Endothelial cell of umbilical vein (primary cell): Measurements from ENCODE around the gene EVX1. TPM values are rescaled to one million over a fixed set of nuclear protein-coding genes. Genes with fewer than 3 reads are reported as not detected.

Source experiments
- BruUV-seq: library from RNA; stranded (reverse); fragments of 400-500 nt; replicated peaks from 2 replicates; lab custom pipeline; 2021; lab: Mats Ljungman, UMichigan
- CTCF ChIA-PET: fragments of 300-600, 350-600 bp; sonication (Branson Sonifier 250); formaldehyde crosslinking; loops from one replicate; lab custom pipeline; 2021; ENCODE audit warnings: antibody characterized with exemption, inconsistent platforms; lab: Charles Lee
- POLR2A ChIA-PET: fragments of 300-600, 350-600 bp; sonication (Branson Sonifier 250); formaldehyde crosslinking; loops from one replicate; lab custom pipeline; 2021; ENCODE audit warnings: antibody characterized with exemption, inconsistent platforms; lab: Charles Lee
- DNase-seq: peaks from one replicate; pipeline ENCODE4 v3.0.0-alpha.2; 2011; ENCODE audit warnings: low read depth, low spot score
- FAIRE-seq: peaks from 2 replicates; lab custom pipeline; 2011; peaks lifted over from hg19 to GRCh38; lab: Jason Lieb, UNC
- H2AFZ ChIP-seq: 2 replicates; pipeline ENCODE4 v1.6.0; 2012; ENCODE audit warnings: low read depth, low read length, control low read depth, inconsistent platforms
- H3K27ac ChIP-seq: 2 replicates; pipeline ENCODE4 v1.5.1; 2011; ENCODE audit warnings: low read depth, mild to moderate bottlenecking, control low read depth, low read length, moderate library complexity; ENCODE audit not compliant: insufficient read depth
- H3K27me3 ChIP-seq, 2 experiments: 2 replicates each; pipeline versions ENCODE4 v1.6.0 to v1.6.1; 2011; ENCODE audit warnings: low read length in 2 of 2, mixed read lengths in 1 of 2; ENCODE audit not compliant: control insufficient read depth in 2 of 2, insufficient read depth in 2 of 2
- H3K36me3 ChIP-seq, 2 experiments: 2 replicates in 1 of 2; 3 replicates in 1 of 2; pipeline ENCODE4 v1.5.1; 2011; ENCODE audit warnings: low read length in 2 of 2, mild to moderate bottlenecking in 1 of 2, moderate library complexity in 1 of 2; ENCODE audit not compliant: control insufficient read depth in 2 of 2, insufficient read depth in 2 of 2; ENCODE audit errors: extremely low read depth in 1 of 2
- H3K4me1 ChIP-seq: 3 replicates; pipeline ENCODE4 v1.5.1; 2011; ENCODE audit warnings: mild to moderate bottlenecking, low read length; ENCODE audit not compliant: control insufficient read depth, insufficient read depth; ENCODE audit errors: extremely low read depth
- H3K4me2 ChIP-seq: 2 replicates; pipeline ENCODE4 v1.6.1; 2011; ENCODE audit warnings: low read length, control low read depth, mixed read lengths; ENCODE audit not compliant: insufficient read depth
- H3K4me3 ChIP-seq, 3 experiments: fragments of 200-600 bp in 1 of 3; sonication (generic), shearing (Covaris generic) in 1 of 3; replicated peaks in 1 of 3; 2 replicates each; pipeline ENCODE4 v1.5.1; 2011 to 2016; ENCODE audit warnings: control low read depth in 3 of 3, low read length in 3 of 3, mild to moderate bottlenecking in 2 of 3, inconsistent platforms in 1 of 3, low read depth in 1 of 3, moderate library complexity in 1 of 3; ENCODE audit not compliant: insufficient read depth in 1 of 3
- H3K79me2 ChIP-seq: 2 replicates; pipeline ENCODE4 v1.6.0; 2012; ENCODE audit warnings: low read length, inconsistent platforms; ENCODE audit not compliant: control insufficient read depth, insufficient read depth
- H3K9ac ChIP-seq: replicated peaks from 2 replicates; pipeline ENCODE3; 2011; ENCODE audit warnings: low read length, control low read depth; ENCODE audit not compliant: insufficient read depth; ENCODE audit errors: extremely low read depth
- H3K9me1 ChIP-seq: replicated peaks from 3 replicates; pipeline ENCODE4 v1.6.0; 2011; ENCODE audit warnings: mild to moderate bottlenecking, low read length; ENCODE audit not compliant: control insufficient read depth, insufficient read depth; ENCODE audit errors: extremely low read depth
- H3K9me3 ChIP-seq: replicated peaks from 2 replicates; pipeline ENCODE4 v1.5.1; 2012; ENCODE audit warnings: low read length, inconsistent platforms; ENCODE audit not compliant: control insufficient read depth, insufficient read depth
- H4K20me1 ChIP-seq: replicated peaks from 2 replicates; pipeline ENCODE3; 2011; ENCODE audit warnings: mild to moderate bottlenecking, low read length; ENCODE audit not compliant: control insufficient read depth, insufficient read depth; ENCODE audit errors: extremely low read depth
- FOS ChIP-seq: IDR thresholded peaks from 2 replicates; pipeline ENCODE4 v1.6.1; 2011; ENCODE audit warnings: mild to moderate bottlenecking, low read length, moderate library complexity, borderline replicate concordance; ENCODE audit not compliant: insufficient read depth
- GATA2 ChIP-seq: IDR thresholded peaks from 2 replicates; pipeline ENCODE4 v1.7.0; 2011; ENCODE audit warnings: low read depth, mild to moderate bottlenecking, moderate library complexity, mixed read lengths, low read length; ENCODE audit not compliant: insufficient read length, insufficient read depth
- JUN ChIP-seq: IDR thresholded peaks from 2 replicates; pipeline ENCODE4 v1.6.1; 2011; ENCODE audit warnings: borderline replicate concordance, low read depth; ENCODE audit not compliant: insufficient read length, insufficient read depth
- MYC ChIP-seq: IDR thresholded peaks from one replicate; pipeline ENCODE4 v1.6.1; 2011; ENCODE audit warnings: mild to moderate bottlenecking, low read depth, low read length
- POLR2AphosphoS5 ChIP-seq: IDR thresholded peaks from 2 replicates; pipeline ENCODE4 v1.6.1; 2012; ENCODE audit warnings: low read depth, mild to moderate bottlenecking, control low read depth, low read length, moderate library complexity; ENCODE audit not compliant: insufficient read depth
- dilution Hi-C: fragments of 300-500 bp; cut with MboI; formaldehyde crosslinking; loops from one replicate; pipeline ENCODE4 v1.15.0; 2019; ENCODE audit warnings: low sequenced_read_pairs; ENCODE audit not compliant: extremely low pct_ligation_motif_present
- intact Hi-C: fragments of 100-400 bp; cut with micrococcal nuclease; formaldehyde crosslinking; loops from one replicate; pipeline ENCODE4 v1.10.0; 2022
- polyA plus RNA-seq, 4 experiments: library from polyadenylated mRNA; depleted of rRNA in 3 of 4; stranded (reverse) in 3 of 4; unstranded in 1 of 4; fragments of >200 nt; gene quantifications; 2 replicates each; pipeline versions ENCODE4 v1.2.1 to v1.2.3, GENCODE V29; 2011 to 2012; ENCODE audit warnings: missing spikeins in 1 of 4
- total RNA-seq: library from RNA; stranded (reverse); gene quantifications from 2 replicates; pipeline ENCODE4 v1.2.3, GENCODE V29; 2021
- TF ChIP-seq, protein P1 (sequence below), 2 donors: IDR thresholded peaks; 1 replicate in 1 of 2; 2 replicates in 1 of 2; pipeline ENCODE4 v1.5.1; 2011; ENCODE audit warnings: low read length in 2 of 2, mild to moderate bottlenecking in 2 of 2, moderate library complexity in 2 of 2, control low read depth in 1 of 2, inconsistent platforms in 1 of 2, low read depth in 1 of 2; ENCODE audit not compliant: insufficient read depth in 1 of 2; ENCODE audit errors: extremely low read depth in 1 of 2

The EVX1 gene
- total and polyA plus RNA-seq, 2 donors (not counting 3 experiments of a cell fraction or from before 2014, with no cell fraction given), result not detected

DNA sequence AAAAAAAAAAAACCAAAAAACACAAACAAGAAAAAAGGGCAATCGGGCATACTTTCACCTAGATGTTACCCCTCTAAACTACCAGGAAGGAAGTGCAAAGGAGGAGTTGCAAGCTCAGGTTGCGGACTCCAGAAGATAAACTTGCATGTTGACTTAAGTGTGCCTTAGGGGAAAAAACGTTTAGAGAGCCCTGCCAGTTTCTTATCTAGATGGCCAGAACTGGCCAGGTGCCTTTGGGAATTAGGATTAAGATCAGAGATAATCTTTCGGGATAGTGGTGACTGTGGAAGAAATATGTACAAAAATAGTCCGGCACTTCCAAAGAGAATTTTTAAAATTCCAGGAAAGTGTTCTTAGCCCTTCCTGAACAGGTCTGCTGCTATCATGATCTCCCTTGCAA, 17.6 kb downstream of the EVX1 start:
- Histone ChIP-seq H3K36me3 (no peaks in the 10 kb centered on the region), H3K27me3 (peaks cover 10 to 28% of the 10 kb centered on the region in 2 experiments), H3K4me2 (no peak overlapping the region), H3K9me1 (no peaks in the 10 kb centered on the region), H3K9ac (no peak overlapping the region), H3K4me1 (no peaks in the 10 kb centered on the region), H3K27ac (no peak overlapping the region), H3K79me2 (no peaks in the 10 kb centered on the region), H3K9me3 (no peaks in the 10 kb centered on the region), H4K20me1 (no peaks in the 10 kb centered on the region), H2AFZ (no peak overlapping the region), H3K4me3 (no peak overlapping the region)
- FAIRE-seq, result no peak
- no TSS peak for BruUV-seq
- TF ChIP-seq FOS, result no peak
- TF ChIP-seq MYC, result no peak
- no peak for TF ChIP-seq JUN
- TF ChIP-seq POLR2AphosphoS5, result no peak
- no peak for TF ChIP-seq GATA2
- TF ChIP-seq, protein P1, sequence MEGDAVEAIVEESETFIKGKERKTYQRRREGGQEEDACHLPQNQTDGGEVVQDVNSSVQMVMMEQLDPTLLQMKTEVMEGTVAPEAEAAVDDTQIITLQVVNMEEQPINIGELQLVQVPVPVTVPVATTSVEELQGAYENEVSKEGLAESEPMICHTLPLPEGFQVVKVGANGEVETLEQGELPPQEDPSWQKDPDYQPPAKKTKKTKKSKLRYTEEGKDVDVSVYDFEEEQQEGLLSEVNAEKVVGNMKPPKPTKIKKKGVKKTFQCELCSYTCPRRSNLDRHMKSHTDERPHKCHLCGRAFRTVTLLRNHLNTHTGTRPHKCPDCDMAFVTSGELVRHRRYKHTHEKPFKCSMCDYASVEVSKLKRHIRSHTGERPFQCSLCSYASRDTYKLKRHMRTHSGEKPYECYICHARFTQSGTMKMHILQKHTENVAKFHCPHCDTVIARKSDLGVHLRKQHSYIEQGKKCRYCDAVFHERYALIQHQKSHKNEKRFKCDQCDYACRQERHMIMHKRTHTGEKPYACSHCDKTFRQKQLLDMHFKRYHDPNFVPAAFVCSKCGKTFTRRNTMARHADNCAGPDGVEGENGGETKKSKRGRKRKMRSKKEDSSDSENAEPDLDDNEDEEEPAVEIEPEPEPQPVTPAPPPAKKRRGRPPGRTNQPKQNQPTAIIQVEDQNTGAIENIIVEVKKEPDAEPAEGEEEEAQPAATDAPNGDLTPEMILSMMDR (IDR thresholded peaks at IDR 0.05; ENCODE audit: extremely low read depth in 1 of 2, insufficient read depth in 1 of 2, low read depth in 1 of 2, low read length in 2 of 2), result no peak
- no peak for DNase-seq
- intact Hi-C loops (no loop called here), dilution Hi-C loops (no loop called here)
- ChIA-PET POLR2A (interaction anchor here (0.7 kb wide), 2 partner anchors 286 to 311 kb away, joined by 5 to 6 read pairs; no protein-coding TSS in a partner anchor), CTCF (interaction anchor here (0.6 kb wide), 1 partner anchor 514 kb away, joined by 3 read pairs; no protein-coding TSS in a partner anchor)
